Endothelial cell of umbilical vein (primary cell): ENCODE data around the gene EDEM1. TPM values are rescaled to one million over a fixed set of nuclear protein-coding genes. Genes with fewer than 3 reads are reported as not detected.

Source experiments
- BruUV-seq: library from RNA; stranded (reverse); fragments of 400-500 nt; replicated peaks from 2 replicates; lab custom pipeline; 2021; lab: Mats Ljungman, UMichigan
- CTCF ChIA-PET: fragments of 300-600, 350-600 bp; sonication (Branson Sonifier 250); formaldehyde crosslinking; loops from one replicate; lab custom pipeline; 2021; ENCODE audit warnings: antibody characterized with exemption, inconsistent platforms; lab: Charles Lee
- POLR2A ChIA-PET: fragments of 300-600, 350-600 bp; sonication (Branson Sonifier 250); formaldehyde crosslinking; loops from one replicate; lab custom pipeline; 2021; ENCODE audit warnings: antibody characterized with exemption, inconsistent platforms; lab: Charles Lee
- DNase-seq: peaks from one replicate; pipeline ENCODE4 v3.0.0-alpha.2; 2011; ENCODE audit warnings: low read depth, low spot score
- FAIRE-seq: peaks from 2 replicates; lab custom pipeline; 2011; peaks lifted over from hg19 to GRCh38; lab: Jason Lieb, UNC
- H2AFZ ChIP-seq: 2 replicates; pipeline ENCODE4 v1.6.0; 2012; ENCODE audit warnings: low read depth, low read length, control low read depth, inconsistent platforms
- H3K27ac ChIP-seq: 2 replicates; pipeline ENCODE4 v1.5.1; 2011; ENCODE audit warnings: low read depth, mild to moderate bottlenecking, control low read depth, low read length, moderate library complexity; ENCODE audit not compliant: insufficient read depth
- H3K27me3 ChIP-seq, 2 experiments: 2 replicates each; pipeline versions ENCODE4 v1.6.0 to v1.6.1; 2011; ENCODE audit warnings: low read length in 2 of 2, mixed read lengths in 1 of 2; ENCODE audit not compliant: control insufficient read depth in 2 of 2, insufficient read depth in 2 of 2
- H3K36me3 ChIP-seq, 2 experiments: 2 replicates in 1 of 2; 3 replicates in 1 of 2; pipeline ENCODE4 v1.5.1; 2011; ENCODE audit warnings: low read length in 2 of 2, mild to moderate bottlenecking in 1 of 2, moderate library complexity in 1 of 2; ENCODE audit not compliant: control insufficient read depth in 2 of 2, insufficient read depth in 2 of 2; ENCODE audit errors: extremely low read depth in 1 of 2
- H3K4me1 ChIP-seq: 3 replicates; pipeline ENCODE4 v1.5.1; 2011; ENCODE audit warnings: mild to moderate bottlenecking, low read length; ENCODE audit not compliant: control insufficient read depth, insufficient read depth; ENCODE audit errors: extremely low read depth
- H3K4me2 ChIP-seq: 2 replicates; pipeline ENCODE4 v1.6.1; 2011; ENCODE audit warnings: low read length, control low read depth, mixed read lengths; ENCODE audit not compliant: insufficient read depth
- H3K4me3 ChIP-seq, 3 experiments: fragments of 200-600 bp in 1 of 3; sonication (generic), shearing (Covaris generic) in 1 of 3; replicated peaks in 1 of 3; 2 replicates each; pipeline ENCODE4 v1.5.1; 2011 to 2016; ENCODE audit warnings: control low read depth in 3 of 3, low read length in 3 of 3, mild to moderate bottlenecking in 2 of 3, inconsistent platforms in 1 of 3, low read depth in 1 of 3, moderate library complexity in 1 of 3; ENCODE audit not compliant: insufficient read depth in 1 of 3
- H3K79me2 ChIP-seq: 2 replicates; pipeline ENCODE4 v1.6.0; 2012; ENCODE audit warnings: low read length, inconsistent platforms; ENCODE audit not compliant: control insufficient read depth, insufficient read depth
- H3K9ac ChIP-seq: replicated peaks from 2 replicates; pipeline ENCODE3; 2011; ENCODE audit warnings: low read length, control low read depth; ENCODE audit not compliant: insufficient read depth; ENCODE audit errors: extremely low read depth
- H3K9me1 ChIP-seq: replicated peaks from 3 replicates; pipeline ENCODE4 v1.6.0; 2011; ENCODE audit warnings: mild to moderate bottlenecking, low read length; ENCODE audit not compliant: control insufficient read depth, insufficient read depth; ENCODE audit errors: extremely low read depth
- H3K9me3 ChIP-seq: replicated peaks from 2 replicates; pipeline ENCODE4 v1.5.1; 2012; ENCODE audit warnings: low read length, inconsistent platforms; ENCODE audit not compliant: control insufficient read depth, insufficient read depth
- H4K20me1 ChIP-seq: replicated peaks from 2 replicates; pipeline ENCODE3; 2011; ENCODE audit warnings: mild to moderate bottlenecking, low read length; ENCODE audit not compliant: control insufficient read depth, insufficient read depth; ENCODE audit errors: extremely low read depth
- GATA2 ChIP-seq: IDR thresholded peaks from 2 replicates; pipeline ENCODE4 v1.7.0; 2011; ENCODE audit warnings: low read depth, mild to moderate bottlenecking, moderate library complexity, mixed read lengths, low read length; ENCODE audit not compliant: insufficient read length, insufficient read depth
- JUN ChIP-seq: IDR thresholded peaks from 2 replicates; pipeline ENCODE4 v1.6.1; 2011; ENCODE audit warnings: borderline replicate concordance, low read depth; ENCODE audit not compliant: insufficient read length, insufficient read depth
- POLR2A ChIP-seq: IDR thresholded peaks from 2 replicates; pipeline ENCODE4 v1.6.1; 2012; ENCODE audit warnings: low read depth, mild to moderate bottlenecking, control low read depth, low read length
- POLR2AphosphoS5 ChIP-seq: IDR thresholded peaks from 2 replicates; pipeline ENCODE4 v1.6.1; 2012; ENCODE audit warnings: low read depth, mild to moderate bottlenecking, control low read depth, low read length, moderate library complexity; ENCODE audit not compliant: insufficient read depth
- dilution Hi-C: fragments of 300-500 bp; cut with MboI; formaldehyde crosslinking; loops from one replicate; pipeline ENCODE4 v1.15.0; 2019; ENCODE audit warnings: low sequenced_read_pairs; ENCODE audit not compliant: extremely low pct_ligation_motif_present
- intact Hi-C: fragments of 100-400 bp; cut with micrococcal nuclease; formaldehyde crosslinking; loops from one replicate; pipeline ENCODE4 v1.10.0; 2022
- polyA plus RNA-seq, 4 experiments: library from polyadenylated mRNA; depleted of rRNA in 3 of 4; stranded (reverse) in 3 of 4; unstranded in 1 of 4; fragments of >200 nt; gene quantifications; 2 replicates each; pipeline versions ENCODE4 v1.2.1 to v1.2.3, GENCODE V29; 2011 to 2012; ENCODE audit warnings: missing spikeins in 1 of 4
- total RNA-seq: library from RNA; stranded (reverse); gene quantifications from 2 replicates; pipeline ENCODE4 v1.2.3, GENCODE V29; 2021
- TF ChIP-seq, protein P1 (sequence below): IDR thresholded peaks from 2 replicates; pipeline ENCODE4 v1.6.1; 2011; ENCODE audit not compliant: insufficient read depth, insufficient read length
- TF ChIP-seq, protein P2 (sequence below), 2 donors: IDR thresholded peaks; 1 replicate in 1 of 2; 2 replicates in 1 of 2; pipeline ENCODE4 v1.5.1; 2011; ENCODE audit warnings: low read length in 2 of 2, mild to moderate bottlenecking in 2 of 2, moderate library complexity in 2 of 2, control low read depth in 1 of 2, inconsistent platforms in 1 of 2, low read depth in 1 of 2; ENCODE audit not compliant: insufficient read depth in 1 of 2; ENCODE audit errors: extremely low read depth in 1 of 2

Gene EDEM1
- total and polyA plus RNA-seq, 2 donors (not counting 3 experiments of a cell fraction or from before 2014, with no cell fraction given): 19.4 to 61.1 TPM

DNA sequence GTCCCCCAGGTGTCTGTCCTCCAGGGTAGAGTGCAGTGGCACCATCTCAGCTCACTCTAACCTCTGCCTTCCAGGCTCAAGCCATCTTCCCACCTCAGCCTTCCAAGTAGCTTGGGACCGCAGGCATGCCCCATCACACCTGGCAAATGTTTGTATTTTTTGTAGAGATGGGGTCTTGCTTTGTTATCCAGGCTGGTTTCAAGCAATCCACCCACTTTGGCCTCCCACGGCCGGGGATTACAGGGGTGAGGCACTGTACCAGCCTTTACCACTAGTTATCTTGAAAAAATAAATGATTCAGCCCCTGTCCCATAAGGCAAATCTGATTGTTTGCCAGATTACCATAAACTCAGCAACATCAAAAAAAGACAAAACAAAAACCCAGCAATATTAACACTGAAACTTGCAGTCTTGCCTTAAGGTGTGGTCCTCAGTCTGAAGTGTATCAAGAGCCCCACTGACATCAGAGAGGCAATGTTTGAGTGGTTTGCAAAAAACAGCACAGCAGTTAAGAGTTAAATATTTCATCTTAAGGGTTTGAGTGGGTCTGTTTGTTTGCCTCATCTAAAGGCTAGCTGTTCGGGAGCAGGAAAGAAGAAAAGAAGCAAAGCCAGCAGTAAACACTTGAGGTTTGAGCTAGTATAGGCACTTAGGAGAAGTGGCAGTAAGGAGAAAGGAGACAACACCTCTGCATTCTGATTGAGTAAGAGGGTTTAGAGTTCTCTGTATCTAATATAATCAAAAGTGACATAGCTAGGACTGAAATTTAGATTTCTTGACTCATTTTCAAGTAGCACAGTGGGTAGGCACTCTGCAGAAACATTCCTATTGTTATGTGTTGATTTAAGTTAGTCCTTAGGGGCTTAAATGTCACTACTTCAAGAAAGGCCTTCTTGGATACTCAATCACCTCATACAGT lies 26.3 kb upstream of the EDEM1 start:
- no peak for TF ChIP-seq POLR2AphosphoS5
- TF ChIP-seq GATA2: peak; percentile 58
- intact Hi-C loops: no loop called here
- H3K4me2 ChIP-seq: no peak overlapping the region
- no peak overlapping the region for H3K9ac ChIP-seq
- no peak overlapping the region for H3K27ac ChIP-seq
- peaks cover 89% of the 10 kb centered on the region for H3K79me2 ChIP-seq
- BruUV-seq: no TSS peak
- FAIRE-seq (peak; percentile 56), DNase-seq (no peak)
- peaks cover 9% of the 10 kb centered on the region for H3K4me1 ChIP-seq
- dilution Hi-C loops: no loop called here
- CTCF ChIA-PET: interaction anchor here (1.4 to 1.6 kb wide), 3 partner anchors 13 to 40 kb away, joined by 3 to 4 read pairs (median 4); no protein-coding TSS in a partner anchor
- POLR2A ChIA-PET: no interaction called here
- H3K9me1 ChIP-seq: no peaks in the 10 kb centered on the region
- H3K4me3 ChIP-seq: no peak overlapping the region
- H3K36me3 ChIP-seq: no peaks in the 10 kb centered on the region
- H3K27me3 ChIP-seq: no peaks in the 10 kb centered on the region
- H3K9me3 ChIP-seq: no peaks in the 10 kb centered on the region
- no peak overlapping the region for H2AFZ ChIP-seq
- H4K20me1 ChIP-seq: peaks cover 12% of the 10 kb centered on the region

DNA sequence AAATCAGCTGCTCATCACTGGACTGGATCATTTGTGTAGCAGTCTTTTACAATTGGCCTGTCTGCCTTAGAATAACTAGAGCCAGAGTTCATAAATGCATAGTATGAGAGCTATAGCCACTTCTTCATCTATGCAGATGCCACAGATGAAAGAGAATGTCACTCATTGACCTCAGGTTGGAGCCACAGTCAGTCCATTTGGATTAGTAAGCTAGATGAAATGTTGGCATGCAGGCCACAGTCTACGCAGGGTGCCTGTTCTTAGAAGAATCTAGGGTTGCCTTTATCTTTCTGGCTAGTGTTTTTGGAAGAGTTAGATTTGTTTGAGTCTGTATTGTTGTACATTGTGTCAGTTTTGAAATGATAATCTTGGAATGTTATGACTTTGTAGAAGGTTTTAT lies 25.4 kb upstream of the EDEM1 start:
- DNase-seq: no peak
- dilution Hi-C loops: no loop called here
- H2AFZ ChIP-seq: no peak overlapping the region
- H3K79me2 ChIP-seq: peaks cover 89% of the 10 kb centered on the region
- H3K4me2 ChIP-seq: no peak overlapping the region
- H3K36me3 ChIP-seq: no peaks in the 10 kb centered on the region
- no peaks in the 10 kb centered on the region for H3K27me3 ChIP-seq
- peaks cover 9% of the 10 kb centered on the region for H3K4me1 ChIP-seq
- CTCF ChIA-PET: interaction anchor here (1.4 kb wide), 2 partner anchors 39 to 41 kb away, joined by 3 to 4 read pairs; no protein-coding TSS in a partner anchor
- H3K9ac ChIP-seq: no peak overlapping the region
- H3K4me3 ChIP-seq: no peak overlapping the region
- H3K9me1 ChIP-seq: no peaks in the 10 kb centered on the region
- H3K27ac ChIP-seq: no peak overlapping the region
- no peak for FAIRE-seq
- BruUV-seq: no TSS peak
- intact Hi-C loops: no loop called here
- peaks cover 12% of the 10 kb centered on the region for H4K20me1 ChIP-seq
- no peaks in the 10 kb centered on the region for H3K9me3 ChIP-seq
- POLR2A ChIA-PET: no interaction called here
- TF ChIP-seq POLR2A (no peak), GATA2 (no peak), JUN (no peak)
- TF ChIP-seq, protein P1, sequence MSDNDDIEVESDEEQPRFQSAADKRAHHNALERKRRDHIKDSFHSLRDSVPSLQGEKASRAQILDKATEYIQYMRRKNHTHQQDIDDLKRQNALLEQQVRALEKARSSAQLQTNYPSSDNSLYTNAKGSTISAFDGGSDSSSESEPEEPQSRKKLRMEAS: no peak
- TF ChIP-seq, protein P2, sequence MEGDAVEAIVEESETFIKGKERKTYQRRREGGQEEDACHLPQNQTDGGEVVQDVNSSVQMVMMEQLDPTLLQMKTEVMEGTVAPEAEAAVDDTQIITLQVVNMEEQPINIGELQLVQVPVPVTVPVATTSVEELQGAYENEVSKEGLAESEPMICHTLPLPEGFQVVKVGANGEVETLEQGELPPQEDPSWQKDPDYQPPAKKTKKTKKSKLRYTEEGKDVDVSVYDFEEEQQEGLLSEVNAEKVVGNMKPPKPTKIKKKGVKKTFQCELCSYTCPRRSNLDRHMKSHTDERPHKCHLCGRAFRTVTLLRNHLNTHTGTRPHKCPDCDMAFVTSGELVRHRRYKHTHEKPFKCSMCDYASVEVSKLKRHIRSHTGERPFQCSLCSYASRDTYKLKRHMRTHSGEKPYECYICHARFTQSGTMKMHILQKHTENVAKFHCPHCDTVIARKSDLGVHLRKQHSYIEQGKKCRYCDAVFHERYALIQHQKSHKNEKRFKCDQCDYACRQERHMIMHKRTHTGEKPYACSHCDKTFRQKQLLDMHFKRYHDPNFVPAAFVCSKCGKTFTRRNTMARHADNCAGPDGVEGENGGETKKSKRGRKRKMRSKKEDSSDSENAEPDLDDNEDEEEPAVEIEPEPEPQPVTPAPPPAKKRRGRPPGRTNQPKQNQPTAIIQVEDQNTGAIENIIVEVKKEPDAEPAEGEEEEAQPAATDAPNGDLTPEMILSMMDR (IDR thresholded peaks at IDR 0.05; ENCODE audit: extremely low read depth in 1 of 2, insufficient read depth in 1 of 2, low read depth in 1 of 2, low read length in 2 of 2): no peak
